GM18517 (cell line): ENCODE measurements around the gene ATG2A.
A peak's percentile ranks its signal among the peaks of the same experiment; 100 is the strongest.

Source experiments
- ATAC-seq: cut with Tn5 transposase; IDR thresholded peaks from one replicate; pipeline ENCODE4 v1.9.1; 2021; ENCODE audit warnings: mild to moderate bottlenecking, moderate library complexity; ENCODE audit not compliant: unreplicated experiment

The ATG2A gene

GRCh38 chr11:64916775-64917662 lies at the start of gene ATG2A:
Gene ATG2A (minus strand): TSS chr11:64917209. CDS start chr11:64917135, 74 bp downstream.
- peak; percentile 96 for ATAC-seq

- no peak for ATAC-seq
These were observed 46.1 kb upstream of the ATG2A start for GRCh38 chr11:64963072-64963631.

- ATAC-seq = no peak
These were observed 43.7 kb upstream of the ATG2A start for GRCh38 chr11:64960719-64961118.

GRCh38 chr11:64959498-64959897 lies 42.5 kb upstream of the ATG2A start:
- no peak for ATAC-seq

- ATAC-seq = no peak
These were observed 37.2 kb upstream of the ATG2A start for GRCh38 chr11:64954201-64954600.

GRCh38 chr11:64951529-64951928 lies 34.5 kb upstream of the ATG2A start:
- ATAC-seq = no peak

- ATAC-seq = no peak
These were observed 30.3 kb upstream of the ATG2A start for GRCh38 chr11:64947208-64947814.

- ATAC-seq = no peak
These were observed 19.5 kb upstream of the ATG2A start for GRCh38 chr11:64936539-64936938.

GRCh38 chr11:64935359-64936081 lies 18.5 kb upstream of the ATG2A start, which contains the start of gene GPHA2:
Gene GPHA2 (minus strand): TSS chr11:64935893. CDS start chr11:64935460, 433 bp downstream.
- no peak for ATAC-seq

GRCh38 chr11:64934682-64935358 lies 17.8 kb upstream of the ATG2A start:
- no peak for ATAC-seq

GRCh38 chr11:64933935-64934681 lies 17.1 kb upstream of the ATG2A start:
- ATAC-seq = no peak

GRCh38 chr11:64933213-64933934 lies 16.4 kb upstream of the ATG2A start:
- no peak for ATAC-seq

GRCh38 chr11:64932324-64932723 lies 15.3 kb upstream of the ATG2A start:
- ATAC-seq = no peak

- no peak for ATAC-seq
These were observed 14.3 kb upstream of the ATG2A start for GRCh38 chr11:64931290-64931689.

- no peak for ATAC-seq
These were observed 13.3 kb upstream of the ATG2A start for GRCh38 chr11:64930340-64930739.

GRCh38 chr11:64929625-64930024 lies 12.6 kb upstream of the ATG2A start:
- no peak for ATAC-seq

GRCh38 chr11:64928957-64929356 lies 11.9 kb upstream of the ATG2A start:
- no peak for ATAC-seq

GRCh38 chr11:64926689-64927088 lies 9.7 kb upstream of the ATG2A start:
- ATAC-seq = no peak
